Mammary epithelial cell (primary cell): ENCODE measurements around the gene RGS6.
A peak's percentile ranks its signal among the peaks of the same experiment; 100 is the strongest.

Experiments
- EZH2 ChIP-seq: IDR thresholded peaks from 2 replicates; pipeline ENCODE4 v1.6.1; 2012; ENCODE audit warnings: low read length, inconsistent platforms, borderline replicate concordance
- TF ChIP-seq, protein P1 (sequence below), 2 donors: IDR thresholded peaks in 1 of 2; conservative IDR thresholded peaks in 1 of 2; 2 replicates each; pipeline ENCODE4 v1.5.1; 2011 to 2012; ENCODE audit warnings: inconsistent platforms in 2 of 2, low read length in 2 of 2, mild to moderate bottlenecking in 2 of 2, control low read depth in 1 of 2, low read depth in 1 of 2; ENCODE audit not compliant: insufficient read depth in 1 of 2; ENCODE audit errors: extremely low read depth in 1 of 2

DNA sequence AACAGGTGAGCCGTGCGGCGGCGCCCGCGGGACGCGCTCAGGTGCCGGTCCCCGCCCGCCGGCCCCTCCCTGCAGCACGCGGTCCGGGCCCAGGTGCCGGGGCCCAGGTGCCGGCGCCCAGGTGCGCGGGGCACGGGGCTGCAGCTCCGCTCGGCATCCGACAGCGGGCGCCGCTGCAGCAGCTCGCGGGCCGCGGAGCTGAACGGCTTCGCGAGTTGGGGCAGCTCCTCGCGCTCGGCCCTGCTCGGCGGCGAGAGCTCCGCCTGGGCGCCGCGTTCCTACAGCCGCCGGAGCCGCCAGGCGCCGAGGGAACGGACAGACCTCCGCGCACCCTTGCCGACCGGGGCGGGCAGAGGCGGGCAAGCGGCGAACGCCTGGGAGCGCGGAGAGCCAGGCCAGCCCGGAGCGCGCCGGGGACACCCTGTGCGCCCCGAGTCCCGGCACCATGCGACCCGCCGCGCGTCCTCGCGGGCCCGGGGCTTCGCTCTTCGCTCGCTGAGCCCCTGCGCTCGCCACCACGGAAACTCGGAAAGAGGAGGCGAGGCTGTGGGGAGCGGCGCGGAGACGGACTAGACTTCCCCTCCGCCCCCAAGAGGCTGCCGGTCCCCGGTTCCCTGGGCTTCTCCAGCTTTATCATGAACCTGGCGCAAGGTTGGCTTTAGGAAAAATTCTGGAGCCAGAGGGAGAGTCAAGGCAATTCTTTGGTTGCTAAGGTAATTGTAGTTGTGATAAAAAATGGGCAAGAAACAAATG lies at the start of gene RGS6:
- TF ChIP-seq, protein P1, sequence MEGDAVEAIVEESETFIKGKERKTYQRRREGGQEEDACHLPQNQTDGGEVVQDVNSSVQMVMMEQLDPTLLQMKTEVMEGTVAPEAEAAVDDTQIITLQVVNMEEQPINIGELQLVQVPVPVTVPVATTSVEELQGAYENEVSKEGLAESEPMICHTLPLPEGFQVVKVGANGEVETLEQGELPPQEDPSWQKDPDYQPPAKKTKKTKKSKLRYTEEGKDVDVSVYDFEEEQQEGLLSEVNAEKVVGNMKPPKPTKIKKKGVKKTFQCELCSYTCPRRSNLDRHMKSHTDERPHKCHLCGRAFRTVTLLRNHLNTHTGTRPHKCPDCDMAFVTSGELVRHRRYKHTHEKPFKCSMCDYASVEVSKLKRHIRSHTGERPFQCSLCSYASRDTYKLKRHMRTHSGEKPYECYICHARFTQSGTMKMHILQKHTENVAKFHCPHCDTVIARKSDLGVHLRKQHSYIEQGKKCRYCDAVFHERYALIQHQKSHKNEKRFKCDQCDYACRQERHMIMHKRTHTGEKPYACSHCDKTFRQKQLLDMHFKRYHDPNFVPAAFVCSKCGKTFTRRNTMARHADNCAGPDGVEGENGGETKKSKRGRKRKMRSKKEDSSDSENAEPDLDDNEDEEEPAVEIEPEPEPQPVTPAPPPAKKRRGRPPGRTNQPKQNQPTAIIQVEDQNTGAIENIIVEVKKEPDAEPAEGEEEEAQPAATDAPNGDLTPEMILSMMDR (conservative IDR thresholded peaks at IDR 0.05 in 1 of 2, IDR thresholded peaks at IDR 0.05 in 1 of 2; ENCODE audit: extremely low read depth in 1 of 2, insufficient read depth in 1 of 2, low read depth in 1 of 2, low read length in 2 of 2) = peak in 1 of 2 donors; percentile 39
- no peak for TF ChIP-seq EZH2
